Activated T-cell treated with anti-CD3 and anti-CD28 coated beads, Interleukin-2, amount 50 U/mL, for 4 hours (primary cell): Measurements from ENCODE around the gene EVA1A. TPM values are rescaled to one million over a fixed set of nuclear protein-coding genes. Genes with fewer than 3 reads are reported as not detected.
A peak's percentile ranks its signal among the peaks of the same experiment; 100 is the strongest.
"Not testable (repeated sequence)": the region's sequence is repeated elsewhere in the genome, so short reads cannot be mapped to it uniquely, and the experiment has no call there.

Source experiments
- ATAC-seq, 2 donors: fragments of 200-7000 bp; cut with Tn5 transposase; one replicate each; pipeline ENCODE4 v1.10.0; 2021
- DNase-seq: peaks from one replicate; pipeline ENCODE4 v3.0.0-alpha.2; 2020
- H3K27me3 Mint-ChIP-seq: one replicate; pipeline ENCODE4 v1.8.0; 2021; ENCODE audit warnings: low read depth, mixed read lengths
- H3K36me3 Mint-ChIP-seq: one replicate; pipeline ENCODE4 v1.8.0; 2022; ENCODE audit warnings: mixed read lengths; ENCODE audit not compliant: insufficient read depth
- H3K4me1 Mint-ChIP-seq: one replicate; pipeline ENCODE4 v1.8.0; 2021; ENCODE audit warnings: low read depth, mixed read lengths
- H3K4me3 Mint-ChIP-seq: one replicate; pipeline ENCODE4 v1.8.0; 2021; ENCODE audit warnings: mild to moderate bottlenecking, moderate library complexity, mixed read lengths
- H3K9me3 Mint-ChIP-seq: one replicate; pipeline ENCODE4 v1.8.0; 2021; ENCODE audit warnings: mixed read lengths
- total RNA-seq, 3 donors: library from RNA; stranded (reverse); gene quantifications; one replicate each; pipeline ENCODE4 v1.2.1, GENCODE V29; 2021

Gene EVA1A
- total RNA-seq, 3 donors from 2014 or later: 0.13 TPM; not detected in 2

DNA sequence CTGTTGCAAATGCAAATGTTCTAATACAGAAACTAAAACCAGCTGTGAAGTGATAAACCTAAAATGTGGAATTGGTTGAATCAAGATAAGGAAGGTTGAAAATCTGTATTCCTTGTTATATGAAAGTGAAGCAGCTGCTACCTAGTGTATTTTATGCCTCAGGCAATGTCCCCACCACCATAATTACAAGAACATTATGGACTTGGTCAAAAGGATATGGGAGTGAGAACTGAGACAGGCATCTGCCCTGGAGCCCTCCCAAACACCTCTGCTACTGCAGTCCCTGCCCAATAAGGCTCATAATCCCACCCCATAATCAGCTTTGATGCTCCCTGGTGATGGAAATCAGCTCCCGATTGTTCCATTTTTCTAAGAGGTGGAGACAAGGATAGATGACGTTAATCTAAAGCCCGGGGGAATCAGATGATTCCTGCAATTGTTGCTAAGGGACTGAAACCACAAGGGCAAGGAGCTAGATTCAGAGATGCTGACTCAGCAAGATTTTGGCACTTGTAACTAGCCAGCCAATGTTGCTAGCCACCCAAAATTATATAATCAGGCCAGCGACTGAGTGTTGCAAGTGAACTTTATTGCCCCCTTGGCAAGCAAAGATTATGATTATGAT lies 69.5 kb downstream of the EVA1A start:
- H3K4me1 Mint-ChIP-seq: no peaks in the 10 kb centered on the region
- ATAC-seq (no peak), DNase-seq (no peak)
- no peaks in the 10 kb centered on the region for H3K9me3 Mint-ChIP-seq
- no peak overlapping the region for H3K4me3 Mint-ChIP-seq
- peaks cover 14% of the 10 kb centered on the region for H3K27me3 Mint-ChIP-seq
- no peaks in the 10 kb centered on the region for H3K36me3 Mint-ChIP-seq

DNA sequence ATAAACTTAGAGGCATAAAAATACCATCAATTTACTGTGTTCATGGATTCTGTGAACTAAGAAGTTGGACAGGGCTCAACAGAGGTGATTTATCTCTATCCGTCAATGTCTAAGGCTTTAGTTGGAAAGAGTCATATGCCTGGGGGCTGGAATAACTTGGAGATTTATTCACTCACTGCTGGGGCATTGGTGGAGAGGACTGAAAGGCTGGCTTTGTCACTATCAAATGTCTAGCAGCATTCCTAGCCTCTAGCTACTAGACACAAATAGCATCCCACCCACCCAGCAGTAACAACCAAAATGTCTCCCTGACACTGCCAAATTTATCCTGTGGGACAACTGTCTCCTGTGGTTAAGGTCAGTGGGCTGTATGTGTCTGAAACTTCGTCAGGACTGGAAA lies 71.0 kb downstream of the EVA1A start:
- H3K4me3 Mint-ChIP-seq: no peak overlapping the region
- peaks cover 20% of the 10 kb centered on the region for H3K27me3 Mint-ChIP-seq
- no peak for ATAC-seq
- H3K9me3 Mint-ChIP-seq: no peaks in the 10 kb centered on the region
- H3K4me1 Mint-ChIP-seq: no peaks in the 10 kb centered on the region
- no peaks in the 10 kb centered on the region for H3K36me3 Mint-ChIP-seq
- DNase-seq: no peak

- no peak for ATAC-seq
- no peak overlapping the region for H3K4me3 Mint-ChIP-seq
These were observed 72.6 kb downstream of the EVA1A start for GRCh38 chr2:75488157-75488556.

DNA sequence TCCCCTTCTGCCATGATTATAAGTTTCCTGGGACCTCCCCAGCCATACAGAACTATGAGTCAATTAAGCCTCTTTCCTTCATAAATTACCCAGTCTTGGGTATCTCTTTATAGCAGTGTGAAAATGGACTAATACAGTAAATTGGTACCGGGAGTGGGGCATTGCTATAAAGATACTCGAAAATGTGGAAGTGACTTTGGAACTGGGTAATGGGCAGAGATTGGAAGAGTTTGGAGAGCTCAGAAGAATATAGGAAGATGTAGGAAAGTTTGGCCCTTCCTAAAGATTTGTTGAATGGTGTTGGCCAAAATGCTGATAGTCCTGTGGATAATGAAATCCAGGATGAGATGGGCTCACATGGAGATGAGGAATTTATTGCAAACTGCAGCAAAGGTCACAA lies 74.0 kb downstream of the EVA1A start:
- not testable (repeated sequence) for H3K36me3 Mint-ChIP-seq, DNase-seq, H3K4me3 Mint-ChIP-seq, ATAC-seq, H3K4me1 Mint-ChIP-seq, H3K9me3 Mint-ChIP-seq
- H3K27me3 Mint-ChIP-seq: peaks cover 16% of the 10 kb centered on the region

More at GRCh38 chr2:75488157-75488556, 72.6 kb downstream of the EVA1A start:
- Mint-ChIP-seq H3K27me3 (peaks cover 17% of the 10 kb centered on the region), H3K9me3 (no peaks in the 10 kb centered on the region), H3K36me3 (no peaks in the 10 kb centered on the region), H3K4me1 (no peaks in the 10 kb centered on the region)
- DNase-seq: no peak

DNA sequence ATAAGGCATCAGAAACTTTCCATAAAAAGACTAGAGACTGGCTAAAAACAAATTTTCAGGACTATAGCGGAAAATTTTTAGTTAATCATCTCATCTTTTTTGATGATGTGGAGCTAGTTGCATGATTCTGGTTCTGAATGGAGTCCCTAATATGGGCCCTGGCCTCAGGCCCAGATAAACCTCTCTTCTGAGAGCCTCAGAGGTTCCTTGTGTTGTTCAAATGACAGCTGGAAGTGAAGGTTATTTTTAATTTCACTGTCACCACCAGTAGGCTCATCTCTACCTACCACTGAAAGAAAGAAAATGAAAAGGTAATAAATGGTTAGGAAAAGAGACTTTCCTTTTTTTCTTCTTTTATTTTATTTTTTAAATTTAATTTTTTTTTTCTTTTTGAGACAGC lies 75.9 kb downstream of the EVA1A start:
- ATAC-seq: no peak
- Mint-ChIP-seq H3K36me3 (no peaks in the 10 kb centered on the region), H3K9me3 (no peaks in the 10 kb centered on the region), H3K27me3 (peaks cover 14% of the 10 kb centered on the region), H3K4me1 (no peaks in the 10 kb centered on the region), H3K4me3 (no peak overlapping the region)
- no peak for DNase-seq

DNA sequence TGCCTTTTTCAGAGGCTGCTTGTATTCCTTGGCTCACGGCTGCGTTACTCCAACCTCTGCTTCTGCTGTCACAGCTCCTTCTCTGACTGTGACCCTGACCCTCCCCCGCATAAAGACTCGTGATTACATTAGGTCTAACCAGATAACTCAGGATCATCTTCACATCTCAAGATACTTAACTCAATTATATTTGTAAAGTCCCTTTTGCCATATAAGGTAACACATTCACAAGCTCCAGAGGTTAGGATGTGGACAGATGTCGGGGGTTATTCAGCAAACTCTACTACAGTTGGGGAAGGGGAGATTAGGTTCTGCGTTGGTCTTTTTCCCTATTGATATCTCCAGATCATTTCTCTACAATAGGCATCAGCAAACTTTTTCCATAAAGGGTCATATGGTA lies 76.9 kb downstream of the EVA1A start:
- Mint-ChIP-seq H3K36me3 (no peaks in the 10 kb centered on the region), H3K9me3 (no peaks in the 10 kb centered on the region), H3K4me3 (no peak overlapping the region), H3K4me1 (no peaks in the 10 kb centered on the region), H3K27me3 (peaks cover 14% of the 10 kb centered on the region)
- ATAC-seq (no peak), DNase-seq (no peak)

- no peak overlapping the region for H3K4me3 Mint-ChIP-seq
- DNase-seq: no peak
- H3K4me1 Mint-ChIP-seq: no peaks in the 10 kb centered on the region
- H3K27me3 Mint-ChIP-seq: peaks cover 8% of the 10 kb centered on the region
- no peaks in the 10 kb centered on the region for H3K36me3 Mint-ChIP-seq
- H3K9me3 Mint-ChIP-seq: no peaks in the 10 kb centered on the region
- no peak for ATAC-seq
These were observed 78.3 kb downstream of the EVA1A start for GRCh38 chr2:75482398-75482797.

DNA sequence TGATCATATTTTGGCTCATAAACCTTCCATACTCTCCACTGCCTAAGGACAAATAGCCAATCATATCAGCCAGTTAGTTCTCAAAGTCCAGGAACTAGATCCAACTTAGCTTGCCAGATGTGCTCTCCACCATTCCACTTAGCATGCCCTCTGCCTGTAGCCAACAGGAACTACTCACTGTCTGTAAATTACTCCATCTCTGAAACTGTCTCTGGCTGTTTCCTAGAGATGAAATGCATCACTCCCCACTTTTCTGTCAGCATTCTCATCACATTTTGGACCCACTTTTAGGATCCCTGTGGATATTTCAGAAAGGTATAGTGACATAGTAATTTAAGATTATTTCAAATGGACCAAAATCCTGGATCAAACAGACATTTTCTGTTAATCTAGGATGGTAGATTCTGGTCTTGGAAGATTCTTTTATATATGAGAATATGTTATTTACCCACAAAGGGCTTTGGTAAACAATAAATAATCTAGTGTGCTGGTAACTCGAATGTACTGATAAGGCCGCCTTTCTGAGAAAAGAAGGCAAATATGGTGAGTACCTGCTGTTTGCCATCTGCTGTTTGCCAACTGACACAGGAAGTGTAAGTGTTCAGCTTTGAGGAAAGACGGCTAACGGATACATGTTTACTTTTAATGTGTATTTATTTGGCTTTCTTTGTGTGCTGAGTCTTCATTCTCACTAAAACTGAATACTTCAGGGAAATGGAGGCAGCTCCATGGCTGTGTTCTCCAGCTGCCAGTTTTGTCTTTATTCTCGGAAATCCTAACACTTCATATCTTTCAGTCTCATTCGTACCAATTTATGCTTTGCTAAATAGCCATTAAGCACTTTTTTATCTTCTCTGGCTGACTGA lies 79.5 kb downstream of the EVA1A start:
- no peak for ATAC-seq
- Mint-ChIP-seq H3K4me1 (no peaks in the 10 kb centered on the region), H3K4me3 (no peak overlapping the region), H3K9me3 (no peaks in the 10 kb centered on the region), H3K27me3 (peaks cover 8% of the 10 kb centered on the region), H3K36me3 (no peaks in the 10 kb centered on the region)
- no peak for DNase-seq

- not testable (repeated sequence) for H3K4me1 Mint-ChIP-seq, H3K4me3 Mint-ChIP-seq, H3K36me3 Mint-ChIP-seq, H3K9me3 Mint-ChIP-seq, ATAC-seq, DNase-seq
- H3K27me3 Mint-ChIP-seq: peaks cover 11% of the 10 kb centered on the region
These were observed 83.0 kb downstream of the EVA1A start for GRCh38 chr2:75477696-75478095.

GRCh38 chr2:75476761-75477160 lies 84.0 kb downstream of the EVA1A start:
- DNase-seq: no peak
- ATAC-seq: peak; percentile 52 to 56

GRCh38 chr2:75475976-75476375 lies 84.8 kb downstream of the EVA1A start:
- ATAC-seq: no peak
- Mint-ChIP-seq H3K4me3 (no peak overlapping the region), H3K9me3 (no peaks in the 10 kb centered on the region), H3K27me3 (peaks cover 13% of the 10 kb centered on the region), H3K4me1 (no peaks in the 10 kb centered on the region), H3K36me3 (no peaks in the 10 kb centered on the region)
- no peak for DNase-seq

More at GRCh38 chr2:75476761-75477160, 84.0 kb downstream of the EVA1A start:
- no peaks in the 10 kb centered on the region for H3K36me3 Mint-ChIP-seq
- no peak overlapping the region for H3K4me3 Mint-ChIP-seq
- peaks cover 11% of the 10 kb centered on the region for H3K27me3 Mint-ChIP-seq
- H3K9me3 Mint-ChIP-seq: no peaks in the 10 kb centered on the region
- no peaks in the 10 kb centered on the region for H3K4me1 Mint-ChIP-seq

DNA sequence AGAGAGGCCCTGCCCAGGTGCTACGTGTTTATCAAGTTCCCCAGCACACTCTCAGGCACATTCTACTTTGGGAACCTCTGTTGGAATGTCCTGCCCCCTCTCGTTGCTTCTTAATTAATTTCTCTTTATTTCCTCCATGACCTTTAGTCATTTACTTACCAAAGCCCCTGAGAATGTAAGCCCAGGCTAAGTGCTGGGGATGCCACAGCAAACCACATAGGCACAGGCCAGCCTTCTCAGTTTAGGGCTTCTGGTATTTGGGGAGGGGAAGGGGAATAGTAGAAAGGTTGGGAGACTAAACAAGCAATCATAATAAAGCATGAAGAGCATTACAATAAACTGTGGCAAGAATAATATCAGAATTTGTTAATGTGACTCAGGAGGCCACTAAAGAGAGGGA lies 85.7 kb downstream of the EVA1A start:
- no peaks in the 10 kb centered on the region for H3K36me3 Mint-ChIP-seq
- no peak for DNase-seq
- H3K4me3 Mint-ChIP-seq: no peak overlapping the region
- no peaks in the 10 kb centered on the region for H3K9me3 Mint-ChIP-seq
- H3K4me1 Mint-ChIP-seq: no peaks in the 10 kb centered on the region
- ATAC-seq: no peak
- peaks cover 13% of the 10 kb centered on the region for H3K27me3 Mint-ChIP-seq

DNA sequence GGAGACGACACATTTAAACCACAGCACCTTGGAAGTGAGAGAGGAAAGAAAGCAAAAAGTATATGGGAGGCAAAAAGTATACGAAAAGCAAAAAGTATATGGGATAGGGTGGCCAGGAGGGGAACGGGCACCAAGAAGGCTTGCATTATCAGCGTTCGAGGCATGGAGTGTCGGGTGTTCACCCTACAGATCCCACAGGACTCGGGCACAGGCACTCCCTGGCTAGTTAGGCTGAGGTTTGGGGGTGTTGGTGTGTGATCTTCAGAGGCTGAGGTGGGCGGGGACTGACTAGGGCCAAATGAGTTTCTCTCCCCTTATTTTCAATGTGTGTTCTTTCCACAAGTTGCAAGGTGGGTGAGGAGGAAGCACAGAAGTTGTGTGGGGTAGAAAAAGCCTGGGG lies 86.6 kb downstream of the EVA1A start:
- Mint-ChIP-seq H3K36me3 (no peaks in the 10 kb centered on the region), H3K9me3 (no peaks in the 10 kb centered on the region)
- no peak for ATAC-seq

DNA sequence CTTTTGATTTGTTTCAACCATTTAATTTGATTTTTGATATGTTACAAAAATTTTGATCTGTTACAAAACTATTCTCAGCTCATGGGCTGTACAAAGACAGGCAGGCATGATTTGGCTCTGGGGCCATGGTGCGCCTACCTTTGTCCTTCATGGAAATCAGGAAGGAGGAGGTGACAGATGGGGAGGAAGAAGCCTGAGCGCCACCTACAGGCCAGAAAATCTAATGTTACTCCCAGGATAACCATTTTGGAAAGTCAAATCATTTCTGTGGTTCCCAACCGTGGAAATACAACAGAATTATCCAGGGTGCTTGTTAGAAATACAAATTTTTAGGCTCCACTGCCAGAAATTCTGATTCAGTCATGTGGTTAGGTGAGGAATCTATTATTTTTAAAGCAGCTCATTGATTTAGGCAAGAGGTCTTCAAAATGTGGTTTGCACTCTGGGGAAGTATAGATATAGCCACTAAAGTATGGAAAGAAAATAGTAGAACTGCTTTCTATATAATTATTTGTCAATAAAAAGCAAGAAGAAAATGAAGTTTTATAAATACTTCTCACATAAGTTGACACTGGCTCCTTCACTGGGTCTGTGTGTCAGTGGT lies 93.9 kb downstream of the EVA1A start:
- Mint-ChIP-seq H3K4me3 (no peak overlapping the region), H3K4me1 (no peaks in the 10 kb centered on the region), H3K36me3 (no peaks in the 10 kb centered on the region), H3K27me3 (peaks cover 22% of the 10 kb centered on the region), H3K9me3 (no peaks in the 10 kb centered on the region)
- ATAC-seq: no peak
- no peak for DNase-seq

More for the DNA sequence above, 86.6 kb downstream of the EVA1A start:
- peaks cover 13% of the 10 kb centered on the region for H3K27me3 Mint-ChIP-seq
- DNase-seq: no peak
- H3K4me1 Mint-ChIP-seq: no peaks in the 10 kb centered on the region
- no peak overlapping the region for H3K4me3 Mint-ChIP-seq
